GM18517 (cell line): Measurements from ENCODE around the gene UBALD2.
"Not testable (repeated sequence)": the region's sequence is repeated elsewhere in the genome, so short reads cannot be mapped to it uniquely, and the experiment has no call there.

Source experiments
- ATAC-seq: cut with Tn5 transposase; IDR thresholded peaks from one replicate; pipeline ENCODE4 v1.9.1; 2021; ENCODE audit warnings: mild to moderate bottlenecking, moderate library complexity; ENCODE audit not compliant: unreplicated experiment

Gene UBALD2

DNA sequence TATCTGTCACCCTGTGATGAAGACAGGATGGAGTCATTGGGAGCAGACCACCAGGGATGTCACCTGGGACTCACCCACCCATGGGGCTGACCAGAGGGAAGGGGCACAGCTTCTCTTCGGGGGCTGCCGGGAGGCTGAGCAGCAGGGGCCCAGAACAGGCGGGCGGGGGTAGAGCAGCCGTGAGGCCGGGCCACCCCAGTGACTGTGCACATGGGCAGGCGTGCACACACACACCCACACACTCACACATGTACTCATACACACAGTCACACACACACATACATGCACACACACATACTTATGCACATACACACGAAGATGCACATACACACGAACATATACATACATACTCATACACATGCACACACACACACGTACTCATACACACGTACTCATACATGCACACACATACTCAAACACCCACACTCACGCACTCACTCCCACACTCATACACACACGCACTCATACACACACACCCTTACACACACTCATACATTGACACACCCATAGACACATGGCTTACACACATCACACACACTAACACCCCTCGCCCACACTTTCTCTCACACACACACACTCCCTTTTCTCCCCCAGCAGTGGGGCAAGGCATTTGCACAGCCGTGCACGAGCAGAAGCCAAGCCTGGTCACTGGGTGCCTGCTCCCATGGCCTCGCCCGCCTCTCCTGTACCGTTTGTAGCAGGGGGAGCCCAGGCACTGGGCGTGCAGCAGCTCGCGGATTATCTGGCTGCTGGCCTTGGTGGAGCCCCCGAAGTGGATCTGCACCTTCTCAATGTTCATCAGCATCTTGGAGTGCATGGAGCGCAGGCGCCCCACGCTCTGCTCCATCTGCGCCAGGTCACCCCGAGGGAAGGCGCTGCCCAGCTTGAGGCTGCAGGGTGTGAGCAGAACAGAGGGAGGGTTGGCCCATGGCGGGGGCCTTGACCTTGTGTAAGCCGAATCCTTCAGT lies 12.4 kb downstream of the UBALD2 start:
- no peak for ATAC-seq

DNA sequence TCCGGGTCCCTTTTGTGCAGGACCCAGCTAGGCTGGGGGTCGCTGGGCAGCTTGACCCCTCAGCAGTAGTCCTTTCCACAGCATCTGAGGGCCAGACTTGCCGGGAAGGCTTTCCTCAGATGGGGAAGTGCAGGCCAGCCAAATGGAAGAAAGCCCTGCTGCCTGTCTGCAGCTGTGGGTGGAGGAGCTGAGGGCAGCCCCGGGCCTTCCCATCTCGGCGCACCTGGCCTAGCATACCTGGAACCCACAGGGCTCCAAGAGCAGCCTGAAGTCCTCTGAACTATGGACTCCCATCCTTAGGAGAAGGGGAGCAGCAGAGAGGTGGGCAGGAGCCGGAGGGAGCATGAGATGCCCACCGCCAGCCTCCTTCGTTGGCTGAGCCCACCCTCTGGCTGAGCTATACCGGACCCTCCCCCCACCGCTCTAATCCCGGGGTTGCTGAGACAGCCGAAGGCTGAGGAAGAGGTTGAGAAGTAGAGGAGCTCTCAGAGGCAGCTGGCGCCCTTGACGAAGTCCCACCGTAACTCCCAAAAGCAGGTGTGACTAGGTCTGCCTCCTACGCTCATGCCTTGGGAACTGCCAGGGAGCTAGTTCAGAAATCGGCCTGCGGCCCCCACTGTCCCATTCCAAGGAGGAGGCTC lies 13.2 kb downstream of the UBALD2 start:
- ATAC-seq = no peak

DNA sequence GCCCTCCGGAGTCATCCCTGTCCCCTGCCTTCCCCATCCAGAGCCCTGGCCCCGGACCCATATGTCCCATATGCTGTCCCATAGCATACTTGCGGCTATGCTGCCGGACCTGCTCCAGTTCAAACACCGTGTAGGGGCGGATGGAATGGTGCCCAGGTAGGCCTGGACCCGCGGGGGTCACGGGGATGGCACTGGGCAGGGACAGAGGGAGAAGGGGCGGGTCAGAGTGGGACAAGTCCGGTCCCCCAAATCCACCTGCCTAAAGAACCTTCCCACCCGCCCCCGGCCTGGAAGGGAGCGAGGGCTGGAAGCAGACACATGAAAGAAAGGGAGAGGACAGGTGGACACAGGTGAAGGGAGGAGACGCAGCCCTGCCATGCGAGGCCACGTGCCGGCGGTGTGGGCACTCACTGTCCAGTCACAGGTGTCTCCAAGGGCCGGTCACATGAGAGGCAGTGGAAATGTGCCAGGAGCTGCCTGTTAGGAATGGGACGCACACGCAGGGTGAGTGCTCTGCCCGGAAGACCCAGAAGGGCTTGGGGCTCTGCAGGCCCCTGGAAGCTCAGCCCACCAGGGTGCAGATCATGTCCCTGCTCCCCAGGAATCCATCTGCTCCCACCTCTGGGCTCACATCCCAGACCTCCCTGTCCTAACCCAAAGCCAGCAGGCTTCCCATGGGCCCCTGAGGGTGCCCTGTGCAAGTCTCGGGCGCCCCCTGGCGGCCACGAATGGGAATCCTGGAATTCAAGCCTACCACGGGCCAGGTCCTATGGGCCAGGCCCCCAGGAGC lies 14.0 kb downstream of the UBALD2 start:
- ATAC-seq = no peak

DNA sequence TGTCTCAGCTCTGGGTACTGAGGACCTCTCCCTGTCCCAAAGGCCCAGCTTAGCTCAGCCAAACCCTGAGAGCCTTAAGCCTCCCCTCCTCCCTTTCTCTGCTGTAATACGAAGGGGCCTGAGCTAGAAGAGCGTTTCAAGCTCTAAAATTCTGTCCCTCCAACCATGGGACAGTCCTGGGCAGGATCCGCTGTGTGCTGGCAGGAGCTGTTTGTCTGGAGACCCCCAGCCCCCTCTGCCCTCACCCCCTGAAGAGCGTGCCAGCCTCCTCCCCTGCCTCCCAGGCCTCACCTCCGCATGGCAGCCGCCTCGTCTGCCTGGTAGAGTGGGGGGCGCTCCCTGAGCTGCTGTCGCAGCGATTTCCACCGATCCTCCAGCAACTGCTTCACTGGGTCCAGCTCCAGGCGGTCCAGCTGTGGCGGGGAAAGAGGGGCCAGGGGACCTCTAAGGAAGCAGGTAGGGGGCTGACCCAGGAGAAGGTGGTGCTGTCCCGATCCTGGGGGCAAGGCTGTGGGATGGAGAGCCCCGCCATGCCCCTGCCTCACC lies 14.7 kb downstream of the UBALD2 start:
- ATAC-seq = no peak

DNA sequence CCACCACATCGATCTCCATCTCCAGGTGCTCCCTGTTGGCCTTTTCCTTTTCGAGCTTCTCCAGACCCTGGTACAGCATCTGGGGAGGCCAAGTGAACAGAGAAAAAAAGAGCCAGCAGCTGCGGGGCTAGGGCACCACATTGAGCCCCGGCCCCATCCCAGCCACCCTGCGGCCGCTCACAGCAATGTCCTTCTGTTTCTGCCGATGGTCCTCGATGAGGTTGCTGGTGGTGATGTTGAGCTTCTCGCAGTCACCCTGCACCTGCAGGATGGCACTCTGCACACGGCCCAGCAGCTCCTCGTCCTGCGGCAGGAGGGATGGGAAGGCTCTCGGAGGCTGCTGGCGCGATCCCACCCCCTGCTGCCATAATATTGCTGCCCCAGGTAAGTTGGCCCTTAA lies 15.5 kb downstream of the UBALD2 start:
- no peak for ATAC-seq

DNA sequence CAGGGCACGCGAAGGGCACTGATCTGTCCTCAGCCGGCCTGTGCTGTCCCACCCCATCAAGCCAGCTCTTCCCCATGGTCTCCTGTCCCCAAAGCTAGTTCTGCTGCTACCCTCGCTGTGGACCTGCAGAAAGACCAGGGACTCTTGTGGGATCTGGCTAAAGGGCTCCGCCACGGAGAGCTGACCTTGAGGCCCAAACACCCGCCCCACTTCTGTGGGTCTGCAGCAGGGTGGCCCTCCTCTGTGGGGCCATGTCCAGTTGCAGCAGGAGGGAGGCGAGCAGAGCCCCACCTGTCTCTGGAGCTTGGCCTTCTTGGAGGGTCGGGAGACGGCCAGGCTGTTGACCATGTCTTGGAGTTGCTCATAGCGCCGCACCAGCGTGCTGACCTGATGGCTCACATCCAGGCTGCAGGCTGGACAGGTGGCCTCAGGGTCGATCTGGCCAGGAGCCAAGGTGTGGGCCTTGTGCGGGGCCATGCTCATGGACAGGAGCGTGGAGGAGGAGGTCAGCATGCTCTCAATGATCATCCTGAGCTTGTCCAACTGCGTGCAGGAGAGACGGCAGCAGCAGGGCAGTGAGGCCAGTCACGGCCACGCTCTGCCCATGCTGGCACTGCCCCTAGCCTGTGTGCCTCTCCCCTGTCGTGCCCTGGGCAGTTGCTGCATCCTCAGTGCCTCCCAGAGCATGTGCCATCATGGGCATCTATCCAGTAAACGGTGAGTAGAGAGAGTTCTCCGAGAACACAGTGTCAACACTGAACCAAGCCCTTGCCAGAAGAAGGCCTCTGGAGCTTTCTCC lies 16.6 kb downstream of the UBALD2 start:
- no peak for ATAC-seq

DNA sequence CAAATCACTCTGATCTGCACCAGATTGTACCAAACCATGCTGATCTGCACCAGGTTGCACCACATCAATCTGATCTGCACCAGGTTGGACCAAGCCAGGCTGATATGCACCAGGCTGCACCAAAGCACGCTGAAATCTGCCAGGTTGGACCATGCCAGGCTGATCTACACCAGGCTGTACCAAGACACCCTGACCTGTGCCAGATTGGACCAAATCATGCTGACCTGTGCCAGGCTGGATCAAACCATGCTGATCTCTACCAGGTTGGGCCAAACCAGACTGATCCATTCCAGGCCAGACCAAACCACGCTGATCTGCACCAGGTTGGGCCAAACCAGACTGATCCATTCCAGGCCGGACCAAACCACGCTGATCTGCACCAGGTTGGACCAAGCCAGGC lies 27.4 kb downstream of the UBALD2 start:
- ATAC-seq = no peak

DNA sequence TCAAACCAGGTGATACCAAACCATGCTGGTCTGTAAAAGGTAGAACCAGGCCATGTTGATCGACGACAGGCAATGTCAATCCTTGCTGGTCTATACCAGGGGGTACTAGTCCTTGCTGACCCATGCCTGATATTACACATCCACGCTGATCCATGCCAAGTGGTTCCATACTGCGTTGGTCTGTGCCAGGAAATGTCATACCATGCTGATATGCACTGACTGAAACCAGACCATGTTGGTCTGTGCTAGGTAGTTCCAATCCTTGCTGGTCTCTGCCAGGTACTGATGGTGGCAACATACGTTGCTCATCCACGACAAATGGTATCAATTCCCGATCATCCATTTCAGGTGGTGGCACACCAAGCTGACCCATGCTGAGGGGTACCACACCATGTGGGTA lies 28.0 kb downstream of the UBALD2 start:
- ATAC-seq = no peak

DNA sequence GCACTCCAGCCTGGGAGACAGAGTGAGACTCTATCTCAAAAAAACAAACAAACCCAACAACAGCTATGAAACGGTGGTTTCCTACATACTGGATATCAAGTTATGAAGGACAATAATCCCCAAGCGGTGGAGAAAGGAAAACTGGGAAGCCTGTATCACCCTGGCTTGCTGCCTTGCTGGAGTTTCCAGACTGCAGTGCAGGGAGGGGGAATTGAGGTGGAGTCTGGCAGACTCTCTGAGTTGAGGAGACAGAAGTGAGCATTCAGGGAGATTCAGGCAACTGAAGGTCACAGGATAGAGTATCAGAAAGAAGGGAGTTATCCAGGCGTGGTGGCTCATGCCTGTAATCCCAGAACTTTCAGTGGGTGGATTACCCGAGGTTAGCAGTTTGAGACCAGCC lies 31.0 kb downstream of the UBALD2 start:
- no peak for ATAC-seq

DNA sequence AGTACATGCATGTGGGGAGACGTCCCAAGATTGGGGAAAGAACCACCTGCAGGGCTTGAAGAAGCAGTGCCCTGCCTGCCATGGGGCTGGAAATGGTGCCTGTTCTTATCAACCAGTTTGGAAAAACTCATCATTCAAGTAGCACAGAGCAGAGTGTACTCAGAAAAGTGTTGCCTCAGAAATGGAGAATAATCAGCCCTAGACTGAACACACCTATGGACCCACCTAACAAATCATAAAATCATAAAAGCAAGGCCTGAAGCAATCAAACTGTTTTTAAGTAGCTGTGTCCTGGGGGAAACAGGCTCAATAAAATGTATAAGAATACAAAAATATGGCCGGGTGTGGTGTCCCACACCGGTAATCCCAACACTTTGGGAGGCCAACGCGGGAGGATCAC lies 31.7 kb downstream of the UBALD2 start:
- ATAC-seq = no peak

DNA sequence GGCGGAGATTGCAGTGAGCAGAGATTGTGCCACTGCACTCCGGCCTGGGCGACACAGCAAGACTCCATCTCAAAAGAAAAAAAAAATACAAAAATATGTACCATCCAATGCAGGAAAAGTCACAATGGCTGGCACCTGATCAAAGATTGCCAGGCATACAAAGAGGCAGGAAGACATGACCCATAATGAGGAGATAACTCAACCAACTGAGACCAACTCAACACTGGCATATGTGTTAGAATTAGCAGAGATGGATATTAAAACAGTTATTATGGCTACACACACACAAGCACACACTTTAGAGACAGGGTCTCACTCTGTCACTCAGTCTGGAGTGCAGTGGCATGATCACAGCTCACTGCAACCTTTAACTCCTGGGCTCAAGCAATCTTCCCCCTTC lies 32.3 kb downstream of the UBALD2 start:
- no peak for ATAC-seq

DNA sequence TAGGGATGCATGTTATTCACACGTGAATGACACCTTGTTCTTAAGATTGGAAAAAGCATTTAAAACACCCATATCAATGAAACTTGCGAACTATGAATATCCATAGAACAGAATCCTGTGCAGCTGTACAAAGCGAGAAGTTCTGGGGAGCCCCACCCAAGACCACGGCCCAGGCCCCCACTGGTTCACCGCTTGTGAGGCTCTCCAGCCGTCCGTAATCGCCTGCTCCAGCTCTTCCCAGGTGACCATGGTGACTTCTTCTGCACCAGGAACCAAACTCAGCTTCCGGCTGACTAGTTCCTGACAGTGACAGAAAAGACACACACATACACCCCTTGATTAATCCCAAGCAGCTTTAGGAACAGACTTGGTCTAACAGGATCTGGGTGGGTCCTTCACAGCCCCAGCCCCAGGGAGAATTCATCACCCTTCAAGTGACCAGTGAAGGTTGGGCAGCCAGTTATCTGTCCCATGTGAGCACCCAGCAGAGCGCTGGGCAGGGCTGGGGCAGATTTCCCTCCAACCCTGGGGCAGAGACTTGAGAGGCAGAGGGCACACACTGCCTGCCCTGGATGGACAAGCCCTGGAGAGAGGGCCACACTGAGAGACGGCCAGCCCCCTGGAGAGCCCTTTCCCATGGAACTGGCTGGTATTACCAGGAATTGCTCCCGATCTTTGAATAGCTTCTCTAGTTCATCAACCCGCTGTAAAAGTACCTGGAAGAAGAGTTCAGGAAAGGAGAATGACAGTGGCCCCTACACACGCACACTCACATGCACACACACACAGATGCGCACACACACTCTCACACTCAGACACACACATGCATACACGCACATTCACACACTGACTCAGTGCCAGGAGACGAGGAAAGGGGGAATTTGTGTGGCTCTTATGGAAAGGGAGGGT lies 39.3 kb downstream of the UBALD2 start:
- no peak for ATAC-seq

DNA sequence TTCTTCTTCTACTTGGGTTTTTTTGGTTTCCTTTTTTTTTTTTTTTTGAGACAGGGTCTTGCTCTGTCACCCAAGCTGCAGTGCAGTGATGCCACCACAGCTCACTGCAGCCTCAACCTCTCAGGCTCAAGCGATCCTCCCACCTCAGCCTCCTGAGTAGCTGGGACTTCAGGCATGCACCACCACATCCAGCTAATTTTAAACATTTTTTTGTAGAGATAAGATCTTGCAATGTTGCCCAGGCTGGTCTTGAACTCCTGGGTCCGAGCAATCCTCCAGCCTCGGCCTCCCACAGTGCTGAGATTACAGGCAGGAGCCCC lies 39.9 kb downstream of the UBALD2 start:
- not testable (repeated sequence) for ATAC-seq

DNA sequence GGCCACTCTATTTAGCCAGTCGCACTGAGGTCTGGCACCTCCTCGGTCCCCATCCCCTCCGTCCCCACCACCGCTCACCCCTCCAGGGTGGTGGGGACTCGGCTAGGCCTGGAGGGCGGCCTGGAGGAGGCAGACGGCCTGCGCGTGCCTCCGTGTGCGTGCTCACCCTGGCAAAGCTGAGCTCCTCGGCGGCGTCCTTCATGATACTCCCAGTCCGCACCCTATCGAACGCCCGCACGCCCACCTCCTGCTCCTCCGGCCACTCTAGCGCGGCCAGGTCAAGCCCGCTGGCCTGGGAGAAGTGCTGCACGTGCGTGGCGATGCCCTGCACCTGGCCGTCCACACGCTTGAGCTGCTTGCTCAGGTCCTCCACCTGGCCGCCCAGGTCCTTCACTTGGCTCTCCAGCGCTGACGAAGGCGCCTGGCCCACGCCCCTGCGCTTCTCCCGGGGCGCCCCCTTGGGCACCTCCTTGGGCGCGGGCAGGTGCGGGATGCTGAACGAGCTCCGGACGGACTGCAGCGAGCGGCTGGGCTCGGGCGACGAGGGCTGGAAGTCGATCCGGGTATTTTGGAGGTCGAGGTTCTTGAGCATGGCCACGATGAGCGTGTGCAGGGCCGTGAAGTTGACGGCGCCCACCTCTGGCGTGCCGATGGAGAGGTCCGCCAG lies 42.3 kb downstream of the UBALD2 start:
- ATAC-seq = no peak

DNA sequence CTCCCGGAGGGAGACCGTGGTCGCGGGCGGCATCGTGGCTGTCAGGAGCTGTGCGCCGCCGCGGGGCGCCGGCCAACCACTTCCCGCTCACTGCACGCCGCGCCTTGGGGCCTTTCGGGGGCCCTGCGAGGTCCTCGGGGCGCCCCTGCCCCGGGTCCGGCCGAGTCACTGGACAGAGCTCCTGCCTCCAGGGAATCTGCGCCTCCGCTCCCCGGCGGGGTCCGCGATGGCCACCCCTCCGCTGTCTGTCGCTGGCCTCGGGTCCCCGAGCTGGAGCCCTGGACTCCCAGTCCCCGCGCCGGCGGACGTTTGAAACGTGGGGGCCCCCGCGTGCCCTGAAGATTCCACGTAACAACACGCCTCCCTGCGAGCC lies 42.8 kb downstream of the UBALD2 start, which contains the start of gene QRICH2:
QRICH2 (minus strand) TSS at position 311 of the 373 bp plus-strand sequence; CDS start at position 33, 278 bp downstream.
- ATAC-seq = no peak

DNA sequence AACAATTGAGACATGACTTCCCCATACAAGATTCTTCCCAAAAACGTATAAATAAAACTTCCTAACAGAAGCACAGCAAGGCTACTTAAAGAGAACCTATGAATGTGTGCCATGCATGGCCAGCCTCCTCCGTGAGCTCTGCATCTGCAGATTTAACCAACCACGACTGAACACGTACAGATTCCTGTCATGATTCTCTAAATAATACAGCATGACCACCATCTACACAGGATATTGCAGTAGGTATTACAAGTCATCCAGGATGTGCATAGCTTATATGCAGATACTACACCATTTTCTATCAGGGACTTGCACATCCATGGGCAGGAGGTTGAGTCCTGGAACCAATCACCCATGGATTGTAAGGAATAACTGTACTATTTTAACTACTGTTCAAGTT lies 44.3 kb downstream of the UBALD2 start:
- no peak for ATAC-seq

DNA sequence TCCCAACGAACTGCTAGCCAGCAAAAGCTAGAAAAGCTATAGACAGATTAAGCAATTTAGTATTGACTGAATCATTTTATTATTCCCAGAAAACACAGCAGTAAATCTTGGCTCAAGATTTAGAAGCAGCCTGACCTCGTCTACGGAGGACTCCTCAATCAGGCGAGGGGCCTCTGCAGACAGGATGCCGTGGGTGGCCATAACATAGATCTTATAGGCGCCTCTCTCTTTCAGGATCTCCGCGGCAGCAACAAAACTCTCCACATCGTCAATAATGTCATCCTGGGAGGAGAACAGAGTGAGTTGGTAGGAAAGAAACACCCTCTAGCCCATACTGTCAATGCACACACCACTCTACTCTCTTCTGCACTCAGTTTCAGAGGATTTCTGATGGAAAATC lies 47.6 kb downstream of the UBALD2 start:
- no peak for ATAC-seq

DNA sequence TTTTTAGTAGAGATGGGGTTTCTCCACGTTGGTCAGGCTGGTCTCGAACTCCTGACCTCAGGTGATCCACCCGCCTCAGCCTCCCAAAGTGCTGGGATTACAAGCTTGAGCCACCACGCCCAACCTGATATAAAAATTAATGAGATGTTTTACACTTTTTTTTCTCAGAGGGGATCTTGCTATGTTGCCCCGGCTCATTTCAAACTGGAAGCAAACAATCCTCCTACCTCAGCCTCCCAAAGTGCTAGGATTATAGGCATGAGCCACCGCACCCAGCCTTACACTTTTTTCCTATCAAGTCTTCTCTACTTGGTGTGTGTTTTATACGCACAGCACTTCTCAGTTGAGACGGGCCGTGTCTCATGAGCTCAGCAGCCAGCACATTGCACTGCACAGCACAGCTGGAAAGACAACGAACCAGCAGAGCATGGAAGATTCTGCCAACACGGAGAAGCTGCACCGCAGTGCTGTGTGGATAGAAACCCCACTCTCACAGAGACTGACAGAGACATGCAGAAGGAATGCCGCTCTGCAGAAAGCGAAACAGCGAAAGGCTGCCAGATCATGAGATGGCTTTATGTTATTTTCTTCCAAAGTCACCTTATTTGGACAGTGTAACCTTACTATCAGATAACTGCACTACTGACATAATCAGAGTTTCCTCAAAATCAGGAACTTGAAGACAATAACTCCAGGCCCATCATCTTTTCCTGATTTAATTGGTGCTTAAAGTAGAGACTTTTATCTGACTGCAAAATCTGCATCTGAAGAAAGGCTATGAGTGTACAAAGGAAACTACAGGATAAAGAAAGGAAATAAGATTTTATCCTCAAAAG lies 49.5 kb downstream of the UBALD2 start:
- ATAC-seq = no peak
